Hepatocyte (in vitro differentiated cells): ENCODE measurements around the gene GNAS. TPM values are rescaled to one million over a fixed set of nuclear protein-coding genes. Genes with fewer than 3 reads are reported as not detected.
"Not testable (repeated sequence)": the region's sequence is repeated elsewhere in the genome, so short reads cannot be mapped to it uniquely, and the experiment has no call there.

ENCODE experiments used
- DNase-seq: peaks from one replicate; pipeline ENCODE4 v3.0.0-alpha.2; 2016; ENCODE audit warnings: low spot score
- H2AFZ ChIP-seq: fragments of 200-600 bp; sonication (generic); 2 replicates; pipeline ENCODE4 v1.6.0; 2016; ENCODE audit warnings: antibody characterized with exemption, mild to moderate bottlenecking
- H3K27ac ChIP-seq: fragments of 200-600 bp; sonication (generic); 2 replicates; pipeline ENCODE4 v1.5.1; 2016; ENCODE audit warnings: mild to moderate bottlenecking
- H3K27me3 ChIP-seq: fragments of 200-600 bp; sonication (generic); 2 replicates; pipeline ENCODE4 v1.6.1; 2016
- H3K36me3 ChIP-seq: fragments of 200-600 bp; sonication (generic); replicated peaks from 2 replicates; pipeline ENCODE4 v1.5.1; 2016; ENCODE audit warnings: low read depth; ENCODE audit not compliant: insufficient read depth
- H3K4me1 ChIP-seq: fragments of 200-600 bp; sonication (generic); 2 replicates; pipeline ENCODE4 v1.5.1; 2016; ENCODE audit warnings: mild to moderate bottlenecking, moderate library complexity; ENCODE audit not compliant: insufficient read depth
- H3K4me2 ChIP-seq: fragments of 200-600 bp; sonication (generic); 2 replicates; pipeline ENCODE4 v1.6.0; 2016
- H3K4me3 ChIP-seq: fragments of 200-600 bp; sonication (generic); 2 replicates; pipeline ENCODE4 v1.5.1; 2016; ENCODE audit warnings: mild to moderate bottlenecking
- H3K79me2 ChIP-seq: fragments of 200-600 bp; sonication (generic); 2 replicates; pipeline ENCODE4 v1.6.0; 2017; ENCODE audit warnings: mild to moderate bottlenecking
- H3K9me2 ChIP-seq: fragments of 200-600 bp; sonication (generic); replicated peaks from 2 replicates; pipeline ENCODE4 v1.6.0; 2017; ENCODE audit warnings: mild to moderate bottlenecking; ENCODE audit not compliant: insufficient read depth
- H3K9me3 ChIP-seq: fragments of 200-600 bp; sonication (generic); 2 replicates; pipeline ENCODE4 v1.5.1; 2016; ENCODE audit warnings: low read depth, mild to moderate bottlenecking
- H4K20me1 ChIP-seq: fragments of 200-600 bp; sonication (generic); 2 replicates; pipeline ENCODE4 v1.6.0; 2016; ENCODE audit warnings: mild to moderate bottlenecking; ENCODE audit not compliant: insufficient read depth, poor library complexity, severe bottlenecking
- CTCF ChIP-seq: fragments of 200-600 bp; sonication (generic); IDR thresholded peaks from 2 replicates; pipeline ENCODE4 v1.5.1; 2016; ENCODE audit warnings: antibody characterized with exemption, mild to moderate bottlenecking; ENCODE audit not compliant: poor library complexity
- EZH2 ChIP-seq: fragments of 200-600 bp; sonication (generic); IDR thresholded peaks from 2 replicates; pipeline ENCODE4 v1.6.1; 2016; ENCODE audit warnings: antibody characterized with exemption, mild to moderate bottlenecking, borderline replicate concordance
- EZH2phosphoT487 ChIP-seq: fragments of 200-600 bp; sonication (generic); IDR thresholded peaks from one replicate; pipeline ENCODE4 v1.6.1; 2018; ENCODE audit warnings: antibody characterized with exemption, mild to moderate bottlenecking, low read depth, moderate library complexity; ENCODE audit not compliant: unreplicated experiment, severe bottlenecking
- WGBS: methylation state at CpG from one replicate; pipeline ENCODE4 v1.1.6; 2016; ENCODE audit warnings: low lambda C conversion rate; ENCODE audit errors: missing lambda C conversion rate; 5-methylcytosine and 5-hydroxymethylcytosine counted together
- polyA plus RNA-seq: library from polyadenylated mRNA; unstranded; fragments of >200 nt; fragmentation: Nextera tagmentation; extraction: Ambion mirVana; gene quantifications from 2 replicates; pipeline ENCODE4 v1.2.1, GENCODE V29; 2016
- total RNA-seq: library from RNA; depleted of rRNA; stranded (reverse); fragments of >200 nt; gene quantifications from 2 replicates; pipeline ENCODE4 v1.2.3, GENCODE V29; 2014

GNAS gene
- total and polyA plus RNA-seq, 2 experiments from 2014 or later: 897 to 1,649 TPM

GRCh38 chr20:58825450-58825849 lies 27.1 kb upstream of the GNAS start:
- H3K4me2 ChIP-seq: no peak overlapping the region
- no peak for TF ChIP-seq EZH2
- no peak for TF ChIP-seq CTCF
- no peak for TF ChIP-seq EZH2phosphoT487
- no peaks in the 10 kb centered on the region for H3K79me2 ChIP-seq
- no peaks in the 10 kb centered on the region for H3K4me1 ChIP-seq
- no peaks in the 10 kb centered on the region for H3K36me3 ChIP-seq
- 92% methylated on average over 6 of the region's 6 CpGs for WGBS
- no peaks in the 10 kb centered on the region for H3K9me3 ChIP-seq
- DNase-seq: no peak
- H3K4me3 ChIP-seq: no peak overlapping the region
- no peaks in the 10 kb centered on the region for H4K20me1 ChIP-seq
- no peak overlapping the region for H2AFZ ChIP-seq
- no peaks in the 10 kb centered on the region for H3K27me3 ChIP-seq
- no peak overlapping the region for H3K27ac ChIP-seq
- no peaks in the 10 kb centered on the region for H3K9me2 ChIP-seq

DNA sequence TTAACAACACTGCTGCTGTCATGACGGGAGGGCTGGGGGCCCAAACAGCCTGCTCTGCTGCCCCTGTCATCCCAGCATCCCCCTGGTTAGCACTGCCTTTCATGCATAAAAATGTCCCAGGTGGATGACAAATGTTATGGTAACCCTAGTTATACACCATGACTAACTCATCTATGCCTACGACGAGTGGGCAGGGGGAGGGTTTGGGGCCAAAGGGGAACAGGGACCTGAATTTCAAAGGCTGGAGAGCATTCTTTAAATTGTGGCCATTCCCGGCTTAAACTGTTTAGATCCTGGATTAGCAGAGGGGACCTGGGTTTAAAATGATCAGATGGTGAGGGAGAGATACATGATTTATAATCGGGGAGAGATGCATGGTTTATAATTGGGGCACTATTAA lies 26.2 kb upstream of the GNAS start:
- WGBS: 86% methylated on average over 5 of the region's 5 CpGs
- Histone ChIP-seq H3K9me3 (no peaks in the 10 kb centered on the region), H3K4me2 (no peak overlapping the region), H3K4me3 (no peak overlapping the region), H4K20me1 (no peaks in the 10 kb centered on the region), H3K4me1 (no peaks in the 10 kb centered on the region), H3K27ac (no peak overlapping the region), H3K9me2 (no peaks in the 10 kb centered on the region), H2AFZ (no peak overlapping the region), H3K36me3 (no peaks in the 10 kb centered on the region), H3K27me3 (no peaks in the 10 kb centered on the region), H3K79me2 (peaks cover 2% of the 10 kb centered on the region)
- no peak for TF ChIP-seq EZH2
- no peak for TF ChIP-seq CTCF
- TF ChIP-seq EZH2phosphoT487: no peak
- DNase-seq: no peak

DNA sequence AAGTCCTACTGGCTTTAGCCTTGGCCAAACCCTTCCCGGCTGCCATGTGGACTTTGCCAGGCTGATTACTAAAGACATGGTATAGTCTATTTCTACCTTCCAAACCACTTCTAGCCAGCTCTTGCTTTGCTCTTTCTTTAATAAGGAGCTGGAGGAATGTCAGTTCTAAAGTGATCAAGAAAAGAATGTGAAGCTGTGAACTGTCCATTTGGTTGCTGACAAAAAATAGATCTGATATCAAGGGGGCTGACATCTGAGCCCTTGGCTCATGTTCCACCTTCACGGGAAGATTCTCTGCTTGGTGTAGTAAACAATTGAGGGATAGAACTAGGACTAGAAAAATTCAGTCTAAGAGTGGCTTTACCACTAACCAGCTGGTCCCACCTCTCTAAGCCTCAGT lies 24.4 kb upstream of the GNAS start:
- Histone ChIP-seq H3K4me2 (no peak overlapping the region), H3K27ac (no peak overlapping the region), H3K79me2 (peaks cover 2% of the 10 kb centered on the region), H3K4me1 (no peaks in the 10 kb centered on the region), H3K4me3 (no peak overlapping the region), H3K9me2 (no peaks in the 10 kb centered on the region), H3K27me3 (no peaks in the 10 kb centered on the region), H4K20me1 (no peaks in the 10 kb centered on the region), H3K9me3 (no peaks in the 10 kb centered on the region), H3K36me3 (no peaks in the 10 kb centered on the region), H2AFZ (no peak overlapping the region)
- TF ChIP-seq CTCF (no peak), EZH2 (no peak), EZH2phosphoT487 (no peak)
- 93% methylated on average over 2 of the region's 2 CpGs for WGBS
- no peak for DNase-seq

DNA sequence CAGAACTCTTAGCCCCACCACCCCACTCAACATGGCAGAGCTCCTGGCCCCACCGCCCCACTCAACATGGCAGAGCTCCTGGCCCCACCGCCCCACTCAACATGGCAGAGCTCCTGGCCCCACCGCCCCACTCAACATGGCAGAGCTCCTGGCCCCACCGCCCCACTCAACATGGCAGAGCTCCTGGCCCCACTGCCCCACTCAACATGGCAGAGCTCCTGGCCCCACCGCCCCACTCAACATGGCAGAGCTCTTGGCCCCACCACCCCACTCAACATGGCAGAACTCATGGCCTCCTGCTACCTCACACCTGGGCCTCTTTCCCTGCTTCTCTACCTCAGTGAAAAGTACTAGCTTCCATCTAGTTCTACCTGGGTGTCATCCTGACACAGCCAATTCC lies 23.7 kb upstream of the GNAS start:
- H3K27ac ChIP-seq, H3K4me2 ChIP-seq, DNase-seq, H3K9me2 ChIP-seq, H3K27me3 ChIP-seq, H3K4me1 ChIP-seq, H4K20me1 ChIP-seq, H3K79me2 ChIP-seq, H2AFZ ChIP-seq, H3K36me3 ChIP-seq, H3K9me3 ChIP-seq, H3K4me3 ChIP-seq: not testable (repeated sequence)
- WGBS: 100% methylated on average over 3 of the region's 5 CpGs
